ENCODE results near the gene SCAF1. TPM values are rescaled to one million over a fixed set of nuclear protein-coding genes. Genes with fewer than 3 reads are reported as not detected.

The SCAF1 gene
- total and polyA plus RNA-seq, 2 of the 13 experiments (the other 11 are each of a cell fraction or from before 2014, with no cell fraction given) = 3.3 to 6.1 TPM

DNA sequence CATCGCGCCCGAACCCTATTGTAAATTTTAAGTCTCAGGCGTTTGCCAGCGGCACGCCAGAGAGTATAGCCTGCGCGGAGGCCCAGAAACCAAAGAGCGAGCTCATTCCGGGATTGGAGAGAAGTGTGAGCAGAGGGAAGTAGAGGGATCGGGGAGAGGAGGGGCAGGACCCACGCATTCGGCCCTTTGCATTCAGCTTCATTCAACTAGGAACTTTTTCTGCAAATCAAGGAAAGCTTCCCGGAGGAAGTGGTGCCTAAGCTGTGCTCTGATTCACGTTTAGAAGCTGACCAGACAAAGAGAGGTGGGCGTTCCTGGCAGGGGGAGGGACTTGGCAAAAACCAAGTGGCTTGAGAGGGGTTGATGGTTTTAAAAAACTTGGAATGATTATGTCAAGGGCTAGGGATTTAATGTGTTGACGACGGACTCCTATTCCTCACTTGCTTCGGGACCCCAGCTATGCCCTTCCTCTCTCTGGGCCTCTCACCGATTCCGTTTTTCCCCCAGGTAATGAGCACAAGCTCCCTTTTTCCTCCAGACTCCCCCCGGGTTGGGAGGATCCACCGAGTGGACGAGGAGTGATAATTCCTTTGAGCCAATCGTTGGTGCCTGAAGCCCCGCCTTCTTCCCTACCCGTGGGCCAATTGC is 34.3 kb downstream of the SCAF1 start (continued):
- TF ChIP-seq ZFX (CRISPR knock-in tag; IDR thresholded peaks at IDR 0.05; ENCODE audit: low read depth) (peak; percentile 27; the same call in 1 of the 2 replicates), BORCS8-MEF2B (CRISPR knock-in tag; IDR thresholded peaks at IDR 0.05) (peak; percentile 79; the same call in 1 of the 2 replicates), RARA (CRISPR knock-in tag; IDR thresholded peaks at IDR 0.05) (no peak), MAFF (IDR thresholded peaks at IDR 0.05; ENCODE audit: low read depth, low read length) (peak; percentile 56; the same call in 1 of the 2 replicates), ZNF30 (CRISPR knock-in tag; IDR thresholded peaks at IDR 0.05) (no peak), SIX4 (CRISPR knock-in tag; IDR thresholded peaks at IDR 0.05) (no peak), PCBP2 (optimal IDR thresholded peaks at IDR 0.05; ENCODE audit: low read depth, low read length, poor library complexity, severe bottlenecking) (no peak), RBAK (CRISPR knock-in tag; IDR thresholded peaks at IDR 0.05) (no peak), ZFY (CRISPR knock-in tag; IDR thresholded peaks at IDR 0.05) (no peak), PHF21A (CRISPR knock-in tag; IDR thresholded peaks at IDR 0.05) (peak; percentile 59; the same call in 1 of the 2 replicates), ZKSCAN1 (IDR thresholded peaks at IDR 0.05; ENCODE audit: low read length) (peak; percentile 83; the same call in 1 of the 2 replicates), TARDBP (CRISPR knock-in tag; IDR thresholded peaks at IDR 0.05) (peak; percentile 37; the same call in 1 of the 2 replicates), SNAPC2 (CRISPR knock-in tag; IDR thresholded peaks at IDR 0.05) (peak; percentile 81; the same call in 1 of the 2 replicates)
- TF ChIP-seq, protein P1, sequence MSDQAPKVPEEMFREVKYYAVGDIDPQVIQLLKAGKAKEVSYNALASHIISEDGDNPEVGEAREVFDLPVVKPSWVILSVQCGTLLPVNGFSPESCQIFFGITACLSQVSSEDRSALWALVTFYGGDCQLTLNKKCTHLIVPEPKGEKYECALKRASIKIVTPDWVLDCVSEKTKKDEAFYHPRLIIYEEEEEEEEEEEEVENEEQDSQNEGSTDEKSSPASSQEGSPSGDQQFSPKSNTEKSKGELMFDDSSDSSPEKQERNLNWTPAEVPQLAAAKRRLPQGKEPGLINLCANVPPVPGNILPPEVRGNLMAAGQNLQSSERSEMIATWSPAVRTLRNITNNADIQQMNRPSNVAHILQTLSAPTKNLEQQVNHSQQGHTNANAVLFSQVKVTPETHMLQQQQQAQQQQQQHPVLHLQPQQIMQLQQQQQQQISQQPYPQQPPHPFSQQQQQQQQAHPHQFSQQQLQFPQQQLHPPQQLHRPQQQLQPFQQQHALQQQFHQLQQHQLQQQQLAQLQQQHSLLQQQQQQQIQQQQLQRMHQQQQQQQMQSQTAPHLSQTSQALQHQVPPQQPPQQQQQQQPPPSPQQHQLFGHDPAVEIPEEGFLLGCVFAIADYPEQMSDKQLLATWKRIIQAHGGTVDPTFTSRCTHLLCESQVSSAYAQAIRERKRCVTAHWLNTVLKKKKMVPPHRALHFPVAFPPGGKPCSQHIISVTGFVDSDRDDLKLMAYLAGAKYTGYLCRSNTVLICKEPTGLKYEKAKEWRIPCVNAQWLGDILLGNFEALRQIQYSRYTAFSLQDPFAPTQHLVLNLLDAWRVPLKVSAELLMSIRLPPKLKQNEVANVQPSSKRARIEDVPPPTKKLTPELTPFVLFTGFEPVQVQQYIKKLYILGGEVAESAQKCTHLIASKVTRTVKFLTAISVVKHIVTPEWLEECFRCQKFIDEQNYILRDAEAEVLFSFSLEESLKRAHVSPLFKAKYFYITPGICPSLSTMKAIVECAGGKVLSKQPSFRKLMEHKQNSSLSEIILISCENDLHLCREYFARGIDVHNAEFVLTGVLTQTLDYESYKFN (CRISPR knock-in tag; conservative IDR thresholded peaks at IDR 0.05) = peak; percentile 9; the same call in 1 of the 2 replicates
- TF ChIP-seq, protein P2, sequence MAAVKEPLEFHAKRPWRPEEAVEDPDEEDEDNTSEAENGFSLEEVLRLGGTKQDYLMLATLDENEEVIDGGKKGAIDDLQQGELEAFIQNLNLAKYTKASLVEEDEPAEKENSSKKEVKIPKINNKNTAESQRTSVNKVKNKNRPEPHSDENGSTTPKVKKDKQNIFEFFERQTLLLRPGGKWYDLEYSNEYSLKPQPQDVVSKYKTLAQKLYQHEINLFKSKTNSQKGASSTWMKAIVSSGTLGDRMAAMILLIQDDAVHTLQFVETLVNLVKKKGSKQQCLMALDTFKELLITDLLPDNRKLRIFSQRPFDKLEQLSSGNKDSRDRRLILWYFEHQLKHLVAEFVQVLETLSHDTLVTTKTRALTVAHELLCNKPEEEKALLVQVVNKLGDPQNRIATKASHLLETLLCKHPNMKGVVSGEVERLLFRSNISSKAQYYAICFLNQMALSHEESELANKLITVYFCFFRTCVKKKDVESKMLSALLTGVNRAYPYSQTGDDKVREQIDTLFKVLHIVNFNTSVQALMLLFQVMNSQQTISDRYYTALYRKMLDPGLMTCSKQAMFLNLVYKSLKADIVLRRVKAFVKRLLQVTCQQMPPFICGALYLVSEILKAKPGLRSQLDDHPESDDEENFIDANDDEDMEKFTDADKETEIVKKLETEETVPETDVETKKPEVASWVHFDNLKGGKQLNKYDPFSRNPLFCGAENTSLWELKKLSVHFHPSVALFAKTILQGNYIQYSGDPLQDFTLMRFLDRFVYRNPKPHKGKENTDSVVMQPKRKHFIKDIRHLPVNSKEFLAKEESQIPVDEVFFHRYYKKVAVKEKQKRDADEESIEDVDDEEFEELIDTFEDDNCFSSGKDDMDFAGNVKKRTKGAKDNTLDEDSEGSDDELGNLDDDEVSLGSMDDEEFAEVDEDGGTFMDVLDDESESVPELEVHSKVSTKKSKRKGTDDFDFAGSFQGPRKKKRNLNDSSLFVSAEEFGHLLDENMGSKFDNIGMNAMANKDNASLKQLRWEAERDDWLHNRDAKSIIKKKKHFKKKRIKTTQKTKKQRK (IDR thresholded peaks at IDR 0.05; ENCODE audit: low read length) = no peak
- TF ChIP-seq, protein P3, sequence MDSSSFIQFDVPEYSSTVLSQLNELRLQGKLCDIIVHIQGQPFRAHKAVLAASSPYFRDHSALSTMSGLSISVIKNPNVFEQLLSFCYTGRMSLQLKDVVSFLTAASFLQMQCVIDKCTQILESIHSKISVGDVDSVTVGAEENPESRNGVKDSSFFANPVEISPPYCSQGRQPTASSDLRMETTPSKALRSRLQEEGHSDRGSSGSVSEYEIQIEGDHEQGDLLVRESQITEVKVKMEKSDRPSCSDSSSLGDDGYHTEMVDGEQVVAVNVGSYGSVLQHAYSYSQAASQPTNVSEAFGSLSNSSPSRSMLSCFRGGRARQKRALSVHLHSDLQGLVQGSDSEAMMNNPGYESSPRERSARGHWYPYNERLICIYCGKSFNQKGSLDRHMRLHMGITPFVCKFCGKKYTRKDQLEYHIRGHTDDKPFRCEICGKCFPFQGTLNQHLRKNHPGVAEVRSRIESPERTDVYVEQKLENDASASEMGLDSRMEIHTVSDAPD (CRISPR knock-in tag; IDR thresholded peaks at IDR 0.05) = 0 out of 2 replicates have a peak, but pooled peaks have one; percentile 31
- TF ChIP-seq, protein P4, sequence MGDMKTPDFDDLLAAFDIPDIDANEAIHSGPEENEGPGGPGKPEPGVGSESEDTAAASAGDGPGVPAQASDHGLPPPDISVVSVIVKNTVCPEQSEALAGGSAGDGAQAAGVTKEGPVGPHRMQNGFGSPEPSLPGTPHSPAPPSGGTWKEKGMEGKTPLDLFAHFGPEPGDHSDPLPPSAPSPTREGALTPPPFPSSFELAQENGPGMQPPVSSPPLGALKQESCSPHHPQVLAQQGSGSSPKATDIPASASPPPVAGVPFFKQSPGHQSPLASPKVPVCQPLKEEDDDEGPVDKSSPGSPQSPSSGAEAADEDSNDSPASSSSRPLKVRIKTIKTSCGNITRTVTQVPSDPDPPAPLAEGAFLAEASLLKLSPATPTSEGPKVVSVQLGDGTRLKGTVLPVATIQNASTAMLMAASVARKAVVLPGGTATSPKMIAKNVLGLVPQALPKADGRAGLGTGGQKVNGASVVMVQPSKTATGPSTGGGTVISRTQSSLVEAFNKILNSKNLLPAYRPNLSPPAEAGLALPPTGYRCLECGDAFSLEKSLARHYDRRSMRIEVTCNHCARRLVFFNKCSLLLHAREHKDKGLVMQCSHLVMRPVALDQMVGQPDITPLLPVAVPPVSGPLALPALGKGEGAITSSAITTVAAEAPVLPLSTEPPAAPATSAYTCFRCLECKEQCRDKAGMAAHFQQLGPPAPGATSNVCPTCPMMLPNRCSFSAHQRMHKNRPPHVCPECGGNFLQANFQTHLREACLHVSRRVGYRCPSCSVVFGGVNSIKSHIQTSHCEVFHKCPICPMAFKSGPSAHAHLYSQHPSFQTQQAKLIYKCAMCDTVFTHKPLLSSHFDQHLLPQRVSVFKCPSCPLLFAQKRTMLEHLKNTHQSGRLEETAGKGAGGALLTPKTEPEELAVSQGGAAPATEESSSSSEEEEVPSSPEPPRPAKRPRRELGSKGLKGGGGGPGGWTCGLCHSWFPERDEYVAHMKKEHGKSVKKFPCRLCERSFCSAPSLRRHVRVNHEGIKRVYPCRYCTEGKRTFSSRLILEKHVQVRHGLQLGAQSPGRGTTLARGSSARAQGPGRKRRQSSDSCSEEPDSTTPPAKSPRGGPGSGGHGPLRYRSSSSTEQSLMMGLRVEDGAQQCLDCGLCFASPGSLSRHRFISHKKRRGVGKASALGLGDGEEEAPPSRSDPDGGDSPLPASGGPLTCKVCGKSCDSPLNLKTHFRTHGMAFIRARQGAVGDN (CRISPR knock-in tag; IDR thresholded peaks at IDR 0.05) = peak; percentile 42; the same call in 1 of the 2 replicates

Data from HepG2 (cell line).